ENCODE measurements around the gene KRT83.
"Not testable (repeated sequence)": the region's sequence is repeated elsewhere in the genome, so short reads cannot be mapped to it uniquely, and the experiment has no call there.

The KRT83 gene

GRCh38 chr12:52307836-52308805 lies 13.1 kb downstream of the KRT83 start:
- DNase-seq = no peak

GRCh38 chr12:52306731-52307130 lies 14.5 kb downstream of the KRT83 start:
- DNase-seq = no peak

GRCh38 chr12:52305921-52306705 lies 15.1 kb downstream of the KRT83 start:
- no peak for DNase-seq

GRCh38 chr12:52304941-52305411 lies 16.2 kb downstream of the KRT83 start:
- not testable (repeated sequence) for DNase-seq

- not testable (repeated sequence) for DNase-seq
These were observed 18.8 kb downstream of the KRT83 start for GRCh38 chr12:52302242-52302914.

- not testable (repeated sequence) for DNase-seq
These were observed 19.5 kb downstream of the KRT83 start for GRCh38 chr12:52301721-52302120.

- no peak for DNase-seq
These were observed 20.2 kb downstream of the KRT83 start for GRCh38 chr12:52300796-52301691.

- no peak for DNase-seq
These were observed 22.5 kb downstream of the KRT83 start for GRCh38 chr12:52298677-52299190.

GRCh38 chr12:52296572-52297215 lies 24.5 kb downstream of the KRT83 start:
- DNase-seq = no peak

GRCh38 chr12:52295663-52296062 lies 25.5 kb downstream of the KRT83 start:
- no peak for DNase-seq

- DNase-seq = no peak
These were observed 26.4 kb downstream of the KRT83 start for GRCh38 chr12:52294803-52295202.

- no peak for DNase-seq
These were observed 27.3 kb downstream of the KRT83 start for GRCh38 chr12:52293926-52294325.

- DNase-seq = no peak
These were observed 29.8 kb downstream of the KRT83 start, which contains the start of gene KRT81 for GRCh38 chr12:52291267-52291935. KRT81 (minus strand) TSS chr12:52291534; CDS start chr12:52291465, 69 bp downstream.

GRCh38 chr12:52290483-52291134 lies 30.6 kb downstream of the KRT83 start:
- not testable (repeated sequence) for DNase-seq

GRCh38 chr12:52287816-52288805 lies 33.1 kb downstream of the KRT83 start:
- DNase-seq = not testable (repeated sequence)

- not testable (repeated sequence) for DNase-seq
These were observed 34.1 kb downstream of the KRT83 start for GRCh38 chr12:52286857-52287785.

GRCh38 chr12:52285851-52286530 lies 35.2 kb downstream of the KRT83 start:
- DNase-seq = no peak
